Stomach (tissue), 19 donors: ENCODE data around the gene VSTM4. TPM values are rescaled to one million over a fixed set of nuclear protein-coding genes. Genes with fewer than 3 reads are reported as not detected.

Source experiments
- DNase-seq, 2 donors: peaks; one replicate each; pipeline versions ENCODE4 v3.0.0 to v3.0.0-alpha.2; 2013 to 2019
- H3K27ac ChIP-seq, 5 donors: fragments of 200-600 bp in 4 of 5; sonication (generic) in 4 of 5; one replicate each; pipeline ENCODE4 v1.5.1; 2013 to 2019; ENCODE audit warnings: mild to moderate bottlenecking in 1 of 5, moderate library complexity in 1 of 5
- H3K27me3 ChIP-seq, 3 donors: fragments of 200-600 bp; sonication (generic); one replicate each; pipeline ENCODE4 v1.5.1; 2017 to 2019; ENCODE audit warnings: mixed run types in 1 of 3
- H3K36me3 ChIP-seq, 4 donors: fragments of 200-600 bp; sonication (generic); 1 replicate in 3 of 4; 2 replicates in 1 of 4; pipeline ENCODE4 v1.5.1; 2016 to 2019
- H3K4me1 ChIP-seq, 4 donors: fragments of 200-600 bp; sonication (generic); one replicate each; pipeline ENCODE4 v1.5.1; 2016 to 2019
- H3K4me3 ChIP-seq, 4 donors: fragments of 200-600 bp; sonication (generic) in 3 of 4; one replicate each; pipeline ENCODE4 v1.5.1; 2016 to 2019; ENCODE audit warnings: mild to moderate bottlenecking in 1 of 4
- H3K9me3 ChIP-seq, 4 donors: fragments of 200-600 bp; sonication (generic); one replicate each; pipeline ENCODE4 v1.5.1; 2016 to 2019
- EP300 ChIP-seq: sonication (generic); formaldehyde crosslinking; IDR thresholded peaks from one replicate; pipeline ENCODE4 v1.6.1; 2017; ENCODE audit warnings: antibody characterized with exemption
- POLR2A ChIP-seq, 4 donors: fragments of 450-650 bp; IDR thresholded peaks; one replicate each; pipeline ENCODE4 v1.6.1; 2016; ENCODE audit warnings: antibody characterized with exemption in 4 of 4, control low read depth in 2 of 4, mild to moderate bottlenecking in 1 of 4, moderate library complexity in 1 of 4
- POLR2AphosphoS5 ChIP-seq, 3 donors: sonication (generic); formaldehyde crosslinking; IDR thresholded peaks; one replicate each; pipeline ENCODE4 v1.6.1; 2016; ENCODE audit warnings: antibody characterized with exemption in 3 of 3
- WGBS, 5 donors: extraction: QIAGEN DNeasy Blood & Tissue Kit in 3 of 5; methylation state at CpG; one replicate each; pipeline versions ENCODE4 v1.1.5 to v1.1.7; 2013 to 2018; 5-methylcytosine and 5-hydroxymethylcytosine counted together
- intact Hi-C: fragments of 100-400 bp; cut with DNase I; formaldehyde crosslinking; loops from one replicate; pipeline ENCODE4 v1.15.1; 2023; ENCODE audit warnings: low total_unique reads
- long read RNA-seq, 10 donors: transcript quantifications; one replicate each; lab custom pipeline, GENCODE V29; 2026
- polyA plus RNA-seq, 3 donors: library from polyadenylated mRNA; stranded (reverse); fragments of 200-250 nt; gene quantifications; one replicate each; pipeline ENCODE4 v1.2.3, GENCODE V29; 2013
- total RNA-seq, 5 donors: library from RNA; depleted of rRNA; stranded (reverse); fragments of >200 nt; gene quantifications; one replicate each; pipeline versions ENCODE4 v1.1.0 to v1.2.3, GENCODE V29; 2014 to 2016
- TF ChIP-seq, protein P1 (sequence below), 7 experiments: fragments of 450-650 bp in 4 of 7; fragments of 200-600 bp in 3 of 7; sonication (generic) in 3 of 7; IDR thresholded peaks; one replicate each; pipeline ENCODE4 v1.5.1; 2016 to 2019; ENCODE audit warnings: antibody characterized with exemption in 7 of 7, control low read depth in 2 of 7, mild to moderate bottlenecking in 1 of 7
- donor health status: healthy with polysubstance abuse.
- donor health status: Bipolar disorder and iron deficiency.
- donor health status: healthy.

Gene VSTM4, protein sequence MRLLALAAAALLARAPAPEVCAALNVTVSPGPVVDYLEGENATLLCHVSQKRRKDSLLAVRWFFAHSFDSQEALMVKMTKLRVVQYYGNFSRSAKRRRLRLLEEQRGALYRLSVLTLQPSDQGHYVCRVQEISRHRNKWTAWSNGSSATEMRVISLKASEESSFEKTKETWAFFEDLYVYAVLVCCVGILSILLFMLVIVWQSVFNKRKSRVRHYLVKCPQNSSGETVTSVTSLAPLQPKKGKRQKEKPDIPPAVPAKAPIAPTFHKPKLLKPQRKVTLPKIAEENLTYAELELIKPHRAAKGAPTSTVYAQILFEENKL
- total RNA-seq = 10 to 100 TPM in 2 of 5 donors, 1 to 10 TPM in 2, under 1 TPM in 1; 0.58 to 23.1 (median 3.8) TPM
- 1 to 10 TPM; 2.1 to 3.1 (median 2.1) TPM for polyA plus RNA-seq
- long read RNA-seq, donor 1, full-length matches to known transcripts = 4 of 4 reads
- long read RNA-seq, donor 1, partial matches to known transcripts = 0 of 4 reads
- long read RNA-seq, donor 1, other reads (novel, unspliced or antisense) = 0 of 4 reads
- long read RNA-seq, donor 2, full-length matches to known transcripts = 3 of 3 reads
- long read RNA-seq, donor 2, partial matches to known transcripts = 0 of 3 reads
- long read RNA-seq, donor 2, other reads (novel, unspliced or antisense) = 0 of 3 reads
- long read RNA-seq, donor 3, full-length matches to known transcripts = 3 of 3 reads
- long read RNA-seq, donor 3, partial matches to known transcripts = 0 of 3 reads
- long read RNA-seq, donor 3, other reads (novel, unspliced or antisense) = 0 of 3 reads
- long read RNA-seq, donor 4 = 0 reads
- long read RNA-seq, donor 5, full-length matches to known transcripts = 2 of 7 reads
- long read RNA-seq, donor 5, partial matches to known transcripts = 5 of 7 reads
- long read RNA-seq, donor 5, other reads (novel, unspliced or antisense) = 0 of 7 reads
- long read RNA-seq, donor 6, full-length matches to known transcripts = 6 of 24 reads
- long read RNA-seq, donor 6, partial matches to known transcripts = 18 of 24 reads
- long read RNA-seq, donor 6, other reads (novel, unspliced or antisense) = 0 of 24 reads
- long read RNA-seq, donor 7, full-length matches to known transcripts = 3 of 3 reads
- long read RNA-seq, donor 7, partial matches to known transcripts = 0 of 3 reads
- long read RNA-seq, donor 7, other reads (novel, unspliced or antisense) = 0 of 3 reads
- long read RNA-seq, donor 8, full-length matches to known transcripts = 2 of 2 reads
- long read RNA-seq, donor 8, partial matches to known transcripts = 0 of 2 reads
- long read RNA-seq, donor 8, other reads (novel, unspliced or antisense) = 0 of 2 reads
- long read RNA-seq, donor 9, full-length matches to known transcripts = 9 of 9 reads
- long read RNA-seq, donor 9, partial matches to known transcripts = 0 of 9 reads
- long read RNA-seq, donor 9, other reads (novel, unspliced or antisense) = 0 of 9 reads
- long read RNA-seq, donor 10 = 0 reads

DNA sequence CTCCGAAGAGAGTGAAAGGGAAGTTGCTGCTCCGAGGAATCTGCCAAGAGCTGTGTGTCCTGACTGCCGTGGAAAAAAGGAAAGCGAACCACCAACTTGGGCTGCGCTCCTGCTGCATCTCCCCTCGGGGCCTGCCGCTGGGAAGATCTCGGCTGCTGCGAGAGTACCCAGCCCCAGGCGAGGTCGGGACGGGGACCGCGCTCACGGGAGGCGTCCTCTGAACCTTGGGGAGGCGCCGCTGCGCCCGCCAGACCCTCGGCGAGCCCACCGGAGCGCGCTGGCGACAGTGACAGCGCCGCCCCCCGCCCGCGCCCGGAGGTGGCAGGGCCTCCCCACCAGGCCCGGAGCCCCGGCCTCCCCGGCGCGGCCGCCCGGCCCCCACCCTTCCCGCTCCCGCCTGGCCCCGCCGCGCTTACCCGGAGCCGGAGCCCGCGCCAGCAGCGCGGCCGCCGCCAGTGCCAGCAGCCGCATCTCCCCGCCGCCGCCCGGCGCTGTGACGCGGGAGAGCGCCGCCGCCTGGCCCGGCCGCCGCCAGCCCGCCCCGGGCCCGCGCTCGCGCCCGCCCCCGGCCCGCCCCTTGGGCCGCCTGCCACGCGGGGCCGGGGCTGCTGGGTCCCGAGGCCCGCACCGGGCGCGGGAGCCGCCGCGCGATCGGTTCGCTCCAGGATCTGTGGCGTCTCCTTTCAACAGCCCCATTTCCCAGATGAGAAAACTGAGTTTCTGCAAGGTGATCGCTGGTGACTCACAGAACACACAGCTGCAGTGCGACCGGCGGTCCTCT lies at the start of gene VSTM4:
VSTM4 (minus strand) TSS at position 508 of the 781 bp plus-strand sequence; CDS start at position 471, 37 bp downstream.
- TF ChIP-seq POLR2A (IDR thresholded peaks at IDR 0.05) (no peak), EP300 (no peak), POLR2AphosphoS5 (IDR thresholded peaks at IDR 0.05) (no peak)
- TF ChIP-seq, protein P1, sequence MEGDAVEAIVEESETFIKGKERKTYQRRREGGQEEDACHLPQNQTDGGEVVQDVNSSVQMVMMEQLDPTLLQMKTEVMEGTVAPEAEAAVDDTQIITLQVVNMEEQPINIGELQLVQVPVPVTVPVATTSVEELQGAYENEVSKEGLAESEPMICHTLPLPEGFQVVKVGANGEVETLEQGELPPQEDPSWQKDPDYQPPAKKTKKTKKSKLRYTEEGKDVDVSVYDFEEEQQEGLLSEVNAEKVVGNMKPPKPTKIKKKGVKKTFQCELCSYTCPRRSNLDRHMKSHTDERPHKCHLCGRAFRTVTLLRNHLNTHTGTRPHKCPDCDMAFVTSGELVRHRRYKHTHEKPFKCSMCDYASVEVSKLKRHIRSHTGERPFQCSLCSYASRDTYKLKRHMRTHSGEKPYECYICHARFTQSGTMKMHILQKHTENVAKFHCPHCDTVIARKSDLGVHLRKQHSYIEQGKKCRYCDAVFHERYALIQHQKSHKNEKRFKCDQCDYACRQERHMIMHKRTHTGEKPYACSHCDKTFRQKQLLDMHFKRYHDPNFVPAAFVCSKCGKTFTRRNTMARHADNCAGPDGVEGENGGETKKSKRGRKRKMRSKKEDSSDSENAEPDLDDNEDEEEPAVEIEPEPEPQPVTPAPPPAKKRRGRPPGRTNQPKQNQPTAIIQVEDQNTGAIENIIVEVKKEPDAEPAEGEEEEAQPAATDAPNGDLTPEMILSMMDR (IDR thresholded peaks at IDR 0.05) = no peak
- Histone ChIP-seq H3K4me3 (peak within 1 kb of the TSS; percentile 49 to 61 (median 54)), H3K4me1 (peaks cover 0 to 48% (median 20%) of the 10 kb centered on the region in 4 donors), H3K36me3 (no peaks in the 10 kb centered on the region), H3K9me3 (no peaks in the 10 kb centered on the region), H3K27me3 (peaks cover 0 to 31% (median 4%) of the 10 kb centered on the region in 3 donors), H3K27ac (peak within 1 kb of the TSS; percentile 52 to 88 (median 71))
- 3 to 8% (median 6%) methylated on average over 22 to 94 of the region's 95 CpGs for WGBS, 5 donors
- intact Hi-C loops = no loop called here
- DNase-seq = peak in 1 of 2 donors; percentile 78

DNA sequence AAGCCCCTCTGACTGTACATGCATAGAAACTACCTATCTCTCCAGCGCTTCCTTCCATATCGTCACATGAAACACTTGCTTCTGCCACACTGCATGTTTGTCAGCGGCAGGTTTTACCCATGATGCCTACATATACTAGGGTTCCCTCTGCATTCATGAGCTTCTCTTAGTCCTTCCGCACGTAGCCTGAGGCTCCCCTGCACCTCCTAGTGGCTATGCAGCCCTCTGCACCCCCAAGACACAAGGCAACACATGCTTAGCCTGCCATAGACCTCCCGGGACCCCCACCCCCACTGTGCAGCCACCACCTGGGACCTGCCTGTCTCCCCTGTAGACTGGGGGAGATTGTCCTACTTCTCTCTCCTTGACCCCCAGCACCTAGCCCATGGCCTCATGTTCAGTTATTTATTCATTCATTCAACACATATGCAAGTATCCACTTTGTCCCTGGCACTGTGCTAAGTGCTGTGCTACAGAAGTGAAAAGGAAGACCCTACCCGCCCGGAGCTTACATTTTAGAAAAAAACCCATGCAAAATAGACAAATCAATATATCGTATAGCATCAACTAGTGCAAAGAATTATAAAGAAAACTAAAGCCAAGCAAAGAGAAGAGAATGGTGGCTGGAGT lies 49.4 kb upstream of the VSTM4 start:
- no peak overlapping the region for H3K4me3 ChIP-seq
- no peaks in the 10 kb centered on the region for H3K4me1 ChIP-seq
- H3K27me3 ChIP-seq = peaks cover 0 to 4% (median 0%) of the 10 kb centered on the region in 3 donors
- peak in 1 of 2 donors; percentile 78 for DNase-seq
- H3K27ac ChIP-seq = no peak overlapping the region
- intact Hi-C loops = loop anchor here (10.0 kb wide), 1 partner anchor 180 kb away; no protein-coding TSS in a partner anchor
- no peak for TF ChIP-seq POLR2AphosphoS5 (IDR thresholded peaks at IDR 0.05)
- TF ChIP-seq, protein P1 (IDR thresholded peaks at IDR 0.05) = peak in 5 of 7 experiments; percentile 32 to 53 (median 42)
- WGBS, 5 donors = 51 to 62% (median 57%) methylated on average over 9 of the region's 9 CpGs
- H3K36me3 ChIP-seq = peaks cover 0 to 14% (median 2%) of the 10 kb centered on the region in 4 donors
- H3K9me3 ChIP-seq = no peaks in the 10 kb centered on the region

DNA sequence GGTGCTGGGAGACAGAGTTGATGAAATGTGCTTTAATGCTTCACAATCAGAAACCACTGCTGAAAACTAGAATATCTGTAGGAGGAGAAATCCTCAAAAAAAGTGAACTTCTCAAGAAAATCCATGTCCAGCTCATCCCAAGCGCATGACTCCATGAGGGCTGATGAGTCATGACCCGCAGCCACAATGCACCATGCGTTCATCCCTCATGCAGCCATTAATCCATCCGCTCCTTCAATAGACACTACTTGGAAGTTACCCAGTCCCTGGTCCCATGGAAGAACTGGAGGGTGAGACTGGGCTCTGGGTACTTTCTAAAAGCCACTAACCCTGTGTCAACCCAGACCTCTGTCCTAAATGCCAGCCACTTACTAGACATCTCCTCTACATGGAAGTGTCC lies 48.4 kb upstream of the VSTM4 start:
- H3K9me3 ChIP-seq = no peaks in the 10 kb centered on the region

More for the DNA sequence above, 48.4 kb upstream of the VSTM4 start:
- Histone ChIP-seq H3K4me3 (no peak overlapping the region), H3K27me3 (peaks cover 0 to 4% (median 0%) of the 10 kb centered on the region in 3 donors), H3K36me3 (peaks cover 0 to 14% (median 2%) of the 10 kb centered on the region in 4 donors), H3K27ac (no peak overlapping the region), H3K4me1 (no peaks in the 10 kb centered on the region)
- DNase-seq = no peak
- TF ChIP-seq POLR2AphosphoS5 (IDR thresholded peaks at IDR 0.05) (no peak), EP300 (no peak), POLR2A (IDR thresholded peaks at IDR 0.05) (no peak)
- TF ChIP-seq, protein P1 (IDR thresholded peaks at IDR 0.05) = no peak
- intact Hi-C loops = loop anchor here (10.0 kb wide), 1 partner anchor 179 kb away; no protein-coding TSS in a partner anchor
- WGBS, 5 donors = 87 to 92% (median 88%) methylated on average over 4 of the region's 4 CpGs
